K562 (cell line): Measurements from ENCODE around the gene GIGYF2. TPM values are rescaled to one million over a fixed set of nuclear protein-coding genes. Genes with fewer than 3 reads are reported as not detected.

Experiments used
- ATAC-seq: fragments of 200-7000 bp; cut with Tn5 transposase; 3 replicates; pipeline ENCODE4 v1.9.1; 2020; ENCODE audit warnings: moderate library complexity
- BruUV-seq: library from RNA; stranded (reverse); fragments of 400-500 nt; replicated peaks from 2 replicates; lab custom pipeline; 2021; lab: Mats Ljungman, UMichigan
- CTCF ChIA-PET: fragments of 300-600 bp; formaldehyde crosslinking; extraction: SDS; loops from one replicate; lab custom pipeline; 2021; ENCODE audit warnings: low intra/inter-chr PET ratio; lab: Yijun Ruan, JAX
- POLR2A ChIA-PET: fragments of 300-600, 350-650 bp; sonication (Branson Sonifier 250); formaldehyde crosslinking; extraction: SDS; loops from one replicate; lab custom pipeline; 2021; ENCODE audit warnings: antibody characterized with exemption, inconsistent platforms; lab: Yijun Ruan, JAX
- DNase-seq, 4 experiments: peaks; one replicate each; pipeline versions ENCODE4 v3.0.0 to v3.0.0-alpha.2; 2011 to 2018; ENCODE audit warnings: low spot score in 3 of 4, mixed read lengths in 3 of 4; ENCODE audit errors: extremely low read depth in 1 of 4
- FAIRE-seq: peaks from 2 replicates; lab custom pipeline; 2011; peaks lifted over from hg19 to GRCh38; lab: Jason Lieb, UNC
- H2AFZ ChIP-seq: 2 replicates; pipeline ENCODE4 v1.6.0; 2011; ENCODE audit warnings: low read depth, low read length, control low read depth, inconsistent platforms
- H3K27ac ChIP-seq: fragments of 200-600 bp; 3 replicates; pipeline ENCODE4 v1.8.0; 2011; ENCODE audit warnings: low read depth, mild to moderate bottlenecking, control low read depth, inconsistent platforms, low read length, moderate library complexity, mixed read lengths; ENCODE audit errors: extremely low read depth
- H3K27me3 ChIP-seq, 2 experiments: fragments of 300-600 bp in 1 of 2; 2 replicates in 1 of 2; 3 replicates in 1 of 2; pipeline versions ENCODE4 v1.6.0 to v1.8.0; 2011; ENCODE audit warnings: inconsistent platforms in 2 of 2, low read length in 2 of 2, mild to moderate bottlenecking in 1 of 2, mixed read lengths in 1 of 2, moderate library complexity in 1 of 2; ENCODE audit not compliant: control insufficient read depth in 2 of 2, insufficient read depth in 2 of 2
- H3K36me3 ChIP-seq: fragments of 300-600 bp; 3 replicates; pipeline ENCODE4 v1.8.0; 2011; ENCODE audit warnings: mild to moderate bottlenecking, low read length, inconsistent platforms; ENCODE audit not compliant: control insufficient read depth, insufficient read depth
- H3K4me1 ChIP-seq, 2 experiments: fragments of 200-600 bp in 1 of 2; replicated peaks in 1 of 2; 2 replicates in 1 of 2; 3 replicates in 1 of 2; pipeline versions ENCODE4 v1.5.1 to v1.8.0; 2011; ENCODE audit warnings: inconsistent platforms in 2 of 2, low read length in 2 of 2, mild to moderate bottlenecking in 1 of 2, mixed read lengths in 1 of 2, moderate library complexity in 1 of 2; ENCODE audit not compliant: control insufficient read depth in 2 of 2, insufficient read depth in 2 of 2
- H3K4me2 ChIP-seq: 2 replicates; pipeline ENCODE4 v1.6.1; 2011; ENCODE audit warnings: low read length, control low read depth, inconsistent platforms, mixed read lengths; ENCODE audit not compliant: insufficient read depth
- H3K4me3 ChIP-seq: fragments of 200-600 bp; sonication (generic), shearing (Covaris generic); 2 replicates; pipeline ENCODE4 v1.5.1; 2016; ENCODE audit warnings: control low read depth, inconsistent platforms
- H3K79me2 ChIP-seq: fragments of 200-600 bp; 3 replicates; pipeline ENCODE4 v1.8.0; 2011; ENCODE audit warnings: low read length, inconsistent platforms; ENCODE audit not compliant: control insufficient read depth, insufficient read depth
- H3K9ac ChIP-seq, 2 experiments: 2 replicates each; pipeline versions ENCODE4 v1.6.0 to v1.6.1; 2011; ENCODE audit warnings: low read depth in 2 of 2, low read length in 2 of 2, control low read depth in 1 of 2, inconsistent platforms in 1 of 2, mild to moderate bottlenecking in 1 of 2, mixed read lengths in 1 of 2; ENCODE audit not compliant: insufficient read depth in 1 of 2
- H3K9me1 ChIP-seq: one replicate; pipeline ENCODE4 v1.6.0; 2011; ENCODE audit warnings: inconsistent platforms, mild to moderate bottlenecking, low read length, moderate library complexity; ENCODE audit not compliant: control insufficient read depth, insufficient read depth
- H3K9me3 ChIP-seq: replicated peaks from 2 replicates; pipeline ENCODE4 v1.5.1; 2011; ENCODE audit warnings: low read depth, low read length, inconsistent platforms; ENCODE audit not compliant: control insufficient read depth, insufficient read depth
- H4K20me1 ChIP-seq: replicated peaks from 2 replicates; pipeline ENCODE4 v1.6.1; 2011; ENCODE audit warnings: low read length, inconsistent platforms, mixed read lengths; ENCODE audit not compliant: control insufficient read depth, insufficient read depth
- BCLAF1 ChIP-seq, 2 experiments: fragments of 450-650 bp in 1 of 2; IDR thresholded peaks; 2 replicates each; pipeline ENCODE4 v1.6.1; 2011 to 2017; ENCODE audit warnings: low read depth in 2 of 2, antibody characterized with exemption in 1 of 2, borderline replicate concordance in 1 of 2, low read length in 1 of 2, mild to moderate bottlenecking in 1 of 2, mixed read lengths in 1 of 2; ENCODE audit not compliant: control insufficient read depth in 1 of 2
- E2F6 ChIP-seq, 2 experiments: IDR thresholded peaks; 2 replicates each; pipeline ENCODE4 v1.6.1; 2011; ENCODE audit warnings: borderline replicate concordance in 1 of 2, control low read depth in 1 of 2, low read depth in 1 of 2, low read length in 1 of 2, mild to moderate bottlenecking in 1 of 2, mixed read lengths in 1 of 2, moderate library complexity in 1 of 2; ENCODE audit not compliant: insufficient read depth in 1 of 2, insufficient read length in 1 of 2, poor library complexity in 1 of 2, severe bottlenecking in 1 of 2; ENCODE audit errors: extremely low read depth in 1 of 2
- FOXP4 ChIP-seq: sonication (generic); formaldehyde crosslinking; IDR thresholded peaks from 2 replicates; pipeline ENCODE4 v1.8.0; 2022; ENCODE audit warnings: mild to moderate bottlenecking, missing genetic modification reagents, borderline replicate concordance
- HDAC1 ChIP-seq, 2 experiments: fragments of 450-650 bp; IDR thresholded peaks; 2 replicates each; pipeline ENCODE4 v1.6.1; 2016 to 2017; ENCODE audit warnings: inconsistent platforms in 1 of 2, mild to moderate bottlenecking in 1 of 2, moderate library complexity in 1 of 2
- JUN ChIP-seq, 2 experiments: sonication (generic) in 1 of 2; formaldehyde crosslinking in 1 of 2; IDR thresholded peaks; 2 replicates each; pipeline versions ENCODE4 v1.6.1 to v1.8.0; 2012 to 2022; ENCODE audit warnings: borderline replicate concordance in 2 of 2, mild to moderate bottlenecking in 2 of 2, improper control_type of control experiment in 1 of 2, low read depth in 1 of 2, low read length in 1 of 2, missing genetic modification reagents in 1 of 2
- PHB2 ChIP-seq: fragments of 450-650 bp; IDR thresholded peaks from 2 replicates; pipeline ENCODE4 v1.6.1; 2017; ENCODE audit warnings: low read depth
- PREB ChIP-seq: sonication (generic); formaldehyde crosslinking; IDR thresholded peaks from 2 replicates; pipeline ENCODE4 v1.8.1; 2023; ENCODE audit warnings: mild to moderate bottlenecking, missing genetic modification reagents
- RB1 ChIP-seq: fragments of 450-650 bp; IDR thresholded peaks from 2 replicates; pipeline ENCODE4 v1.6.1; 2017; ENCODE audit warnings: low read depth, mild to moderate bottlenecking
- ZBED1 ChIP-seq: IDR thresholded peaks from 2 replicates; pipeline ENCODE4 v1.6.1; 2014
- ZNF23 ChIP-seq: fragments of 250-450 bp; sonication (Bioruptor Pico); IDR thresholded peaks from 2 replicates; pipeline ENCODE4 v1.4.0; 2020; ENCODE audit warnings: mild to moderate bottlenecking
- ZNF280A ChIP-seq: fragments of 450-650 bp; IDR thresholded peaks from 2 replicates; pipeline ENCODE4 v1.6.1; 2018; ENCODE audit warnings: mild to moderate bottlenecking, low read depth; ENCODE audit not compliant: partially characterized antibody
- ZNF347 ChIP-seq: fragments of 450-650 bp; formaldehyde crosslinking; IDR thresholded peaks from 2 replicates; pipeline ENCODE4 v1.4.0; 2020; ENCODE audit warnings: low read depth, mild to moderate bottlenecking, moderate library complexity
- WGBS: fragments of 100-300 bp; shearing (Covaris generic); methylation state at CpG from one replicate; pipeline ENCODE4 v1.1.6; 2016; ENCODE audit warnings: low coverage, mixed read lengths; ENCODE audit not compliant: insufficient coverage; ENCODE audit errors: missing lambda C conversion rate; 5-methylcytosine and 5-hydroxymethylcytosine counted together
- in situ Hi-C: fragments of 300-500 bp; cut with MboI; formaldehyde crosslinking; loops from 4 replicates; pipeline ENCODE4 v1.15.0; 2018; ENCODE audit warnings: inconsistent platforms, mixed read lengths
- intact Hi-C: fragments of 100-400 bp; cut with micrococcal nuclease; formaldehyde crosslinking; loops from 2 replicates; pipeline ENCODE4 v1.14.2; 2022
- polyA plus RNA-seq, 8 experiments: library from polyadenylated mRNA; depleted of rRNA in 4 of 8; stranded (reverse) in 5 of 8; unstranded in 3 of 8; fragments of >200 nt; fragmentation: Nextera tagmentation in 2 of 8; fragmentation: Illumina TruSeq in 1 of 8; extraction: Ambion mirVana in 2 of 8; extraction: Trizol in 1 of 8; gene quantifications; 2 replicates each; pipeline versions ENCODE4 v1.2.1 to v1.2.3, GENCODE V29; 2011 to 2014; ENCODE audit warnings: inconsistent platforms in 1 of 8, missing spikeins in 1 of 8
- total RNA-seq, 7 experiments: library from RNA; depleted of rRNA in 6 of 7; stranded (reverse); fragments of >200 nt in 6 of 7; fragmentation: Illumina TruSeq in 2 of 7; extraction: Trizol in 2 of 7; gene quantifications; 2 replicates each; pipeline versions ENCODE4 v1.2.1 to v1.2.3, GENCODE V29; 2011 to 2021; ENCODE audit warnings: low replicate concordance in 1 of 7

GIGYF2 gene
- total and polyA plus RNA-seq, 9 of the 15 experiments (the other 6 are each of a cell fraction or from before 2014, with no cell fraction given): 12.7 to 52.7 (median 34.9) TPM

- no peaks in the 10 kb centered on the region for H3K79me2 ChIP-seq
- intact Hi-C loops: no loop called here
- H3K9me1 ChIP-seq: no peaks in the 10 kb centered on the region
- 42% methylated on average over 1 of the region's 1 CpG for WGBS
- ChIA-PET POLR2A (interaction anchor here (1.0 kb wide), 1 partner anchor 142 kb away, joined by 3 read pairs; no protein-coding TSS in a partner anchor), CTCF (no interaction called here)
- H3K4me2 ChIP-seq: no peak overlapping the region
- H3K9me3 ChIP-seq: no peaks in the 10 kb centered on the region; the same call in 1 of the 2 replicates
- FAIRE-seq: no peak
- BruUV-seq: no TSS peak
- DNase-seq: no peak
- H4K20me1 ChIP-seq: no peaks in the 10 kb centered on the region
- in situ Hi-C loops: no loop called here
- no peak for ATAC-seq
- no peak overlapping the region for H2AFZ ChIP-seq
- H3K4me3 ChIP-seq: no peak overlapping the region
- no peak overlapping the region for H3K27ac ChIP-seq
- no peak overlapping the region for H3K9ac ChIP-seq
- H3K27me3 ChIP-seq: no peaks in the 10 kb centered on the region
- no peaks in the 10 kb centered on the region for H3K4me1 ChIP-seq
- peaks cover 49% of the 10 kb centered on the region for H3K36me3 ChIP-seq
- TF ChIP-seq JUN (IDR thresholded peaks at IDR 0.05; ENCODE audit: borderline replicate concordance, low read depth, low read length) (no peak), JUN (CRISPR knock-in tag; IDR thresholded peaks at IDR 0.05; ENCODE audit: borderline replicate concordance) (no peak), ZNF280A (no peak), RB1 (no peak), PHB2 (no peak), ZNF23 (CRISPR knock-in tag) (no peak), ZBED1 (no peak), E2F6 (IDR thresholded peaks at IDR 0.05; ENCODE audit: borderline replicate concordance in 1 of 2, extremely low read depth in 1 of 2, insufficient read depth in 1 of 2, insufficient read length in 1 of 2, low read depth in 1 of 2, low read length in 1 of 2, poor library complexity in 1 of 2, severe bottlenecking in 1 of 2) (no peak), ZNF347 (CRISPR knock-in tag) (no peak), HDAC1 (IDR thresholded peaks at IDR 0.05) (no peak), FOXP4 (CRISPR knock-in tag) (no peak), BCLAF1 (IDR thresholded peaks at IDR 0.05; ENCODE audit: borderline replicate concordance in 1 of 2, control insufficient read depth in 1 of 2, low read depth in 2 of 2, low read length in 1 of 2) (no peak), PREB (CRISPR knock-in tag) (no peak)
These were observed 47.8 kb downstream of the GIGYF2 start for GRCh38 chr2:232744963-232745362.
